HG02678 (cell line): ENCODE data around the gene AHCYL1.
"Not testable (repeated sequence)": the region's sequence is repeated elsewhere in the genome, so short reads cannot be mapped to it uniquely, and the experiment has no call there.

Experiments
- ATAC-seq: cut with Tn5 transposase; IDR thresholded peaks from one replicate; pipeline ENCODE4 v1.9.1; 2021; ENCODE audit warnings: mild to moderate bottlenecking, moderate library complexity; ENCODE audit not compliant: unreplicated experiment

The AHCYL1 gene

GRCh38 chr1:109984456-109985246 is at the start of gene AHCYL1:
Gene AHCYL1 (plus strand): TSS chr1:109984765. CDS start chr1:109985053, 288 bp downstream.
- peak; percentile 98 for ATAC-seq

GRCh38 chr1:109935451-109935900 is 49.1 kb upstream of the AHCYL1 start:
- ATAC-seq, result no peak

- ATAC-seq, result no peak
Observed at GRCh38 chr1:109937738-109938137, 46.8 kb upstream of the AHCYL1 start.

- ATAC-seq, result no peak
Observed at GRCh38 chr1:109938556-109938955, 46.0 kb upstream of the AHCYL1 start.

GRCh38 chr1:109942434-109942833 is 42.1 kb upstream of the AHCYL1 start:
- no peak for ATAC-seq

GRCh38 chr1:109944541-109944940 is 40.0 kb upstream of the AHCYL1 start:
- no peak for ATAC-seq

- no peak for ATAC-seq
Observed at GRCh38 chr1:109946511-109946910, 38.1 kb upstream of the AHCYL1 start.

- ATAC-seq, result no peak
Observed at GRCh38 chr1:109947582-109948284, 36.8 kb upstream of the AHCYL1 start.

GRCh38 chr1:109948285-109948630 is 36.3 kb upstream of the AHCYL1 start:
- no peak for ATAC-seq

GRCh38 chr1:109950038-109950437 is 34.5 kb upstream of the AHCYL1 start:
- no peak for ATAC-seq

GRCh38 chr1:109950509-109950908 is 34.1 kb upstream of the AHCYL1 start:
- ATAC-seq, result no peak

- ATAC-seq, result not testable (repeated sequence)
Observed at GRCh38 chr1:109951501-109951900, 33.1 kb upstream of the AHCYL1 start.

GRCh38 chr1:109954041-109954512 is 30.5 kb upstream of the AHCYL1 start:
- ATAC-seq, result no peak

GRCh38 chr1:109959632-109959973 is 25.0 kb upstream of the AHCYL1 start:
- no peak for ATAC-seq

- no peak for ATAC-seq
Observed at GRCh38 chr1:109959974-109960744, 24.4 kb upstream of the AHCYL1 start.

GRCh38 chr1:109960745-109961094 is 23.8 kb upstream of the AHCYL1 start:
- no peak for ATAC-seq

- no peak for ATAC-seq
Observed at GRCh38 chr1:109963864-109964263, 20.7 kb upstream of the AHCYL1 start.

- ATAC-seq, result no peak
Observed at GRCh38 chr1:109969146-109969829, 15.3 kb upstream of the AHCYL1 start.

GRCh38 chr1:109969907-109970306 is 14.7 kb upstream of the AHCYL1 start:
- ATAC-seq, result no peak

- ATAC-seq, result no peak
Observed at GRCh38 chr1:109971559-109971958, 13.0 kb upstream of the AHCYL1 start.

- ATAC-seq, result no peak
Observed at GRCh38 chr1:109974191-109974590, 10.4 kb upstream of the AHCYL1 start.
